ENCODE results near the gene GCDH.
"Not testable (repeated sequence)": the region's sequence is repeated elsewhere in the genome, so short reads cannot be mapped to it uniquely, and the experiment has no call there.

The GCDH gene

GRCh38 chr19:12899891-12900518 is 9.0 kb downstream of the GCDH start:
- CTCF ChIA-PET = interaction anchor here (1.4 kb wide), 1 partner anchor 27 kb away, joined by 3 read pairs; no protein-coding TSS in a partner anchor
- Mint-ChIP-seq H3K4me3 (no peak overlapping the region), H3K9me3 (no peaks in the 10 kb centered on the region), H3K36me3 (peaks cover 13% of the 10 kb centered on the region), H3K27me3 (no peaks in the 10 kb centered on the region), H3K4me1 (no peaks in the 10 kb centered on the region), H3K27ac (peak overlapping the region; percentile 42)
- no peak for DNase-seq

- CTCF ChIA-PET = interaction anchor here (0.7 to 1.3 kb wide), 2 partner anchors 8 to 58 kb away, joined by 3 read pairs; no protein-coding TSS in a partner anchor
- H3K27me3 Mint-ChIP-seq = no peaks in the 10 kb centered on the region
- no peak for DNase-seq
Observed at GRCh38 chr19:12907166-12907565, 16.2 kb downstream of the GCDH start.

DNA sequence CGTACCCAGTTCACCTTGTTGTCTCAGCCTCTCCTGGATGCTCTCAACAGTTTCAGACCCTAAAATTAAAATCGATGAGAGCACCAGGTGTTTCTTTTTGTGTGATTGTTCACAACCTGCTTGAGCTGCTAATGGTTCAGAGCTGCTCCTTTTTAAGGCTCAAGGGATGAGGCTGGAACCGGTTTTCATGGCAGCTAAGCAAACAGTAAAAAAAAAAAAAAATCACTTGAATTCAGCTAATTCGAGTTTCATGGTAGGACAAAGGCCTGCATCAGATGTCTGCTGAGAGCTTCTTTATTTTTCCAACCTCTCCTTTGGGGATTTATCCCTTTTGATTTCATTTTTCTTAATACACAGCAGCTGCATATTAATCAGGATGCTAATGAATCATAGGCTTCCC is 21.6 kb downstream of the GCDH start:
- Mint-ChIP-seq H3K27me3 (no peaks in the 10 kb centered on the region), H3K27ac (peak overlapping the region; percentile 99), H3K36me3 (no peaks in the 10 kb centered on the region), H3K9me3 (no peaks in the 10 kb centered on the region), H3K4me1 (peaks cover 30% of the 10 kb centered on the region), H3K4me3 (no peak overlapping the region)
- CTCF ChIA-PET = no interaction called here
- no peak for DNase-seq

More at GRCh38 chr19:12907166-12907565, 16.2 kb downstream of the GCDH start:
- H3K4me1 Mint-ChIP-seq = no peaks in the 10 kb centered on the region
- H3K27ac Mint-ChIP-seq = no peak overlapping the region
- no peaks in the 10 kb centered on the region for H3K9me3 Mint-ChIP-seq
- H3K4me3 Mint-ChIP-seq = no peak overlapping the region
- no peaks in the 10 kb centered on the region for H3K36me3 Mint-ChIP-seq

DNA sequence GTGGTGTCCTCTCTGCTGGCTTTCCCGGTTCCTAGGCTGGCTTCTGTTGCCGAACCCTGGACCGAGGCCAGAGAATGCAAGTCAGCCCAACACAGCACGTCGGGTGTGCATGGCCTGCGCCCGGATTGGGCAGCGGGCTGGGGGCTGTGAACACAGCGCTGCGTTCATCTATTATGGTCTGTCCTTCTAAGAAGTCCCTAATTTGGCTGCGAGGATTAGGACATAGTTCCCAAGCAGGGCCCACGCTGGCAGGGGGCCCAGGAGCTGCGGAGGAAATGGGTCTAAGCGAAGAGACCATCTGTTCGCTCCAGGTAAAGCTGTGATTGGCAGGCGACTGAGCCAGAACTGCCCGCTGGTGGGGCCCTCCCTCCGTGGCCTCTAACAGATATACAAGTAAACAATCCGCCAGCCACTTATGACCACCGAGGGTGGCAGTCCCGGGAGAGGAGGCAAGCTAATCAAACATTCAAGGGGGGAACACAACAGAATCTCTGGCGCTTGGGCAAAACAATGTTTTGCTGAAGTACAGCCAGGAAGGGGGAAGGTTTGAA is 22.1 kb downstream of the GCDH start:
- CTCF ChIA-PET = interaction anchor here (1.3 to 1.9 kb wide), 3 partner anchors 28 to 153 kb away, joined by 3 to 7 read pairs (median 7); no protein-coding TSS in a partner anchor
- Mint-ChIP-seq H3K27ac (peak overlapping the region; percentile 99), H3K4me1 (peaks cover 30% of the 10 kb centered on the region), H3K27me3 (no peaks in the 10 kb centered on the region), H3K9me3 (no peaks in the 10 kb centered on the region), H3K36me3 (no peaks in the 10 kb centered on the region), H3K4me3 (no peak overlapping the region)
- no peak for DNase-seq

DNA sequence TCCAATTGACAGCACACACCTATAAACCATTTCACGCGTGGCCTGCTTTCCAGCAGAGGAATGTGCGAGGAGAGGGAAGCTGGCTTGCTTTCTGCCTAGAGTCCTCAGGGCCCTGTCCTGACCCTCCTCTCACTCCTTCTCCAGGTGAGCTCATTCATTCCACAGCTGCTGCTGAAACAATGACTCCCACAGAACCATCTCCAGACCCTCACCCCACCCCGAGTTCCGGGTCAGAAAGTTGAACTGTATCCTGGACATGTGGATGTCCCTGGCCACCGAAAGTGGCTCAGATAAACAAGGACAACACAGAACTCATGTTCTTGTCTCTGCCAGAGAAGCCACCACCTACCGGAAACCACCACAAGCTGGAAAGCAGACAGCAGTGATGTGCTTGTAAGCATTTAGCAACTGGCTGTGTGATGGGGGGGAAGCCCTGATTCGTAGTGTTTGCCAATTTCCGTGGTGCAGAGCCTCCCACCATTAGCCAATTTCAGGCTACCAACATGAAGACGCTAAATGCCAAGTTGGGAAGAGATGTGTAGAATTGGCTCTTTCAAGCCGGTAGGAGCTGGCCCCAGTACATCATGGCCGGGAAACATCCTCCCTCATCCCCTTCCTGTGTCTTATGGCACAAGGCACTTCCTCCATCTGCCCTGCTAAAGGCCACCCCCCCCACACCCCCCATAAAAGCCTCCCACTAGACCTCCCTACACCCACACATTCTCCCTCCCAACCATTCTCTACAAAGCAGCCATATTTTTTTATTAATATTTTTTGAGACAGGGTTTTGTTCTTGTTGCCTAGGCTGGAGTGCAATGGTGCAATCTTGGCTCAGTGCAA is 23.1 kb downstream of the GCDH start:
- peaks cover 37% of the 10 kb centered on the region for H3K4me1 Mint-ChIP-seq
- H3K36me3 Mint-ChIP-seq = peaks cover 3% of the 10 kb centered on the region
- peak overlapping the region; percentile 59 for H3K4me3 Mint-ChIP-seq
- H3K27ac Mint-ChIP-seq = peak overlapping the region; percentile 99
- peaks cover 3% of the 10 kb centered on the region for H3K27me3 Mint-ChIP-seq
- CTCF ChIA-PET = interaction anchor here (0.8 to 1.9 kb wide), 5 partner anchors 19 to 154 kb away, joined by 3 to 7 read pairs (median 6); partner anchors contain the start of gene FARSA
- DNase-seq = peak; percentile 79
- H3K9me3 Mint-ChIP-seq = peaks cover 3% of the 10 kb centered on the region

- not testable (repeated sequence) for H3K36me3 Mint-ChIP-seq, H3K9me3 Mint-ChIP-seq, DNase-seq, H3K27me3 Mint-ChIP-seq, H3K4me3 Mint-ChIP-seq
- H3K4me1 Mint-ChIP-seq = peaks cover 46% of the 10 kb centered on the region
- CTCF ChIA-PET = interaction anchor here (2.3 kb wide), 1 partner anchor 30 kb away, joined by 9 read pairs; no protein-coding TSS in a partner anchor
- peak overlapping the region; percentile 75 for H3K27ac Mint-ChIP-seq
Observed at GRCh38 chr19:12915860-12916259, 24.9 kb downstream of the GCDH start.

DNA sequence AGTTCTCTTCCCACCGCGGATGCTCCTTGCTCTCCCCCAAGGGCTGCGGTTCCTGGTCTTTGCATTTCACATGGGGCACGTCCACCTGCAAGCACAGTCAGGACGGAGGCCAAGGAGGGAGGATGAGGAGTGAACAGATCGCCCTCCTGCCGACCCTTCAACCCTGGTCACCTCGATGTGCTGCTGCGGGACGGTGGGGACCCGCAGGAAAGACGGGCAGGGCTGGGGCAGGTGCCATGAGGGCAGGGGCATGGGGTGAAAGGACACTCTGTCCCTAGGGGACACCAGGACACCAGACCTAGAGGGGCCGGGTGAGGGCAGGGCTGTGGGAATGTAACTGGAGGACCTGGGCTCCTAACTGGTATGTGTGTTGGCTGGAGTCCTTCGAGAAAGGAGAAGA is 27.3 kb downstream of the GCDH start:
- CTCF ChIA-PET = no interaction called here
- peaks cover 4% of the 10 kb centered on the region for H3K9me3 Mint-ChIP-seq
- peaks cover 16% of the 10 kb centered on the region for H3K36me3 Mint-ChIP-seq
- peak overlapping the region; percentile 76 for H3K4me3 Mint-ChIP-seq
- H3K27ac Mint-ChIP-seq = peak overlapping the region; percentile 92
- peaks cover 6% of the 10 kb centered on the region for H3K27me3 Mint-ChIP-seq
- no peak for DNase-seq
- H3K4me1 Mint-ChIP-seq = peaks cover 43% of the 10 kb centered on the region

GRCh38 chr19:12921047-12921446 is 30.1 kb downstream of the GCDH start:
- CTCF ChIA-PET = interaction anchor here (0.7 to 1.3 kb wide), 2 partner anchors 36 to 44 kb away, joined by 3 to 4 read pairs; no protein-coding TSS in a partner anchor
- no peak for DNase-seq
- Mint-ChIP-seq H3K4me3 (no peak overlapping the region), H3K9me3 (peaks cover 4% of the 10 kb centered on the region), H3K27ac (peak overlapping the region; percentile 69), H3K4me1 (peaks cover 20% of the 10 kb centered on the region), H3K27me3 (peaks cover 6% of the 10 kb centered on the region), H3K36me3 (peaks cover 35% of the 10 kb centered on the region)

DNA sequence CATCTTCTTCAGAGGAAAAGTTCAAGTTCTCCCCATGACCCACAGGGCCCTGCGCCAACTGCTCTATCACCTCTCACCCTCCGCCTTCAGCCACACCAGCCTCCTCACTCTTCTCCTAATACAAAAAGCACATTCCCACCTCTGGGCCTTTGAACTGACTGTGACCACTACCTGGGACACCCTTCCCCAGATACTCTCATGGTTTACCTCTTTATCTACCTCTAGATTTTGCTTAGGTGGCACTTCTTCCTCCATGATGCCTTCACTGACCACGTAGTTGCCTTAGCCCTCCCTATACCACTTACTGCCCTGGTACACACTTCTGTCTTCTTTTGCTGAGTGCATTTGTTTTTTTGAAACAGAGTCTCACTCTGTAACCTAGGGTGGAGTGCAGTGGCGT is 32.0 kb downstream of the GCDH start:
- H3K27me3 Mint-ChIP-seq = peaks cover 6% of the 10 kb centered on the region
- no peak overlapping the region for H3K27ac Mint-ChIP-seq
- CTCF ChIA-PET = no interaction called here

GRCh38 chr19:12924621-12925310 is 33.8 kb downstream of the GCDH start:
- Mint-ChIP-seq H3K36me3 (peaks cover 57% of the 10 kb centered on the region), H3K4me3 (no peak overlapping the region), H3K9me3 (no peaks in the 10 kb centered on the region), H3K27me3 (no peaks in the 10 kb centered on the region), H3K4me1 (peaks cover 5% of the 10 kb centered on the region), H3K27ac (no peak overlapping the region)
- no peak for DNase-seq
- CTCF ChIA-PET = interaction anchor here (1.6 kb wide), 1 partner anchor 40 kb away, joined by 4 read pairs; no protein-coding TSS in a partner anchor

More for the DNA sequence above, 32.0 kb downstream of the GCDH start:
- H3K36me3 Mint-ChIP-seq = peaks cover 46% of the 10 kb centered on the region
- H3K4me1 Mint-ChIP-seq = peaks cover 16% of the 10 kb centered on the region
- no peak overlapping the region for H3K4me3 Mint-ChIP-seq
- no peak for DNase-seq
- H3K9me3 Mint-ChIP-seq = peaks cover 4% of the 10 kb centered on the region

GRCh38 chr19:12930002-12930645 is 39.2 kb downstream of the GCDH start:
- DNase-seq = no peak
- H3K4me3 Mint-ChIP-seq = no peak overlapping the region
- H3K9me3 Mint-ChIP-seq = no peaks in the 10 kb centered on the region
- H3K4me1 Mint-ChIP-seq = peaks cover 27% of the 10 kb centered on the region
- peaks cover 49% of the 10 kb centered on the region for H3K36me3 Mint-ChIP-seq
- H3K27ac Mint-ChIP-seq = no peak overlapping the region
- H3K27me3 Mint-ChIP-seq = no peaks in the 10 kb centered on the region
- CTCF ChIA-PET = interaction anchor here (0.6 to 1.8 kb wide), 2 partner anchors 33 to 164 kb away, joined by 3 to 4 read pairs; no protein-coding TSS in a partner anchor

DNA sequence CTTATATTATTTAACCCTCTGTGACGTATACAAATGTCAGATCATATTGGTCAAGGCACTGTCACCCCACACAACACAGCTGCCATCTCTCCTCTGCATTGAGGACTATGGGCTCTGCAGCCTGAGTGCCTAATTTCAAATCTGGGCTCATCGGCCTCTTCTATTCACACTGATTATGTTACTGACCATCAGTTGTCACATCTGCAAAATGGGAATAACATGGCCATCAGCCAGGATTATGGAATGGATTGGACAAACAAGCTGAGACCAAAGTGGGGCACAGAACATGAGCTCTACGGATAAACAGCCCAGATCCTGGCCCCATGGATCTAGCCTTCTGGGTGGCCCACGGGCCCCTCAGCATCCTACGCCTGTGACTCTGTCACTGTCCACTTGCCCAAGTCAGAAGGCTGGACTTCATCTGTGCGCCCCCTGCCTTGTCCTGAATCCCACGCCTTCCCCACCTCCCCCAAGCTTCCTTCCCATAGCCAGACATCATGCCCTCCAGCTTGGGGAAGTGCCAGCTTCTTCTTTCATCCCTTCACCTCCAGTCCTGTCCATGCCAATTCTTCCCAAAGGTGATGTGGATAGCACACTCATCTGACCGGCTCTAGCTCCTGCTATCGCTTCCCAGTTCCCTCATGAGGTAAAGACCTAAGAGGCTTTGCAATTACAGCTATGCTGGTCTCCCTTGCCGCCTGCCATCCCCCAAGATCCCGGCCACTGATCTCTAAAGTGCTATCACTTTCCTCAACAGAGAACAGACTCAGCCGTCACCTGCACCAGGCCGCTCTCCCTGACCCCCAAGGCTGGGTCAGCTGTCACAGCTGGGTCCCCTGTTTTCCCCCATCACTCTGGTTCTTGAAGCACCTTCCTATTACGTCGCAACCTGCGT is 41.7 kb downstream of the GCDH start:
- H3K36me3 Mint-ChIP-seq = peaks cover 35% of the 10 kb centered on the region
- CTCF ChIA-PET = interaction anchor here (0.7 to 1.8 kb wide), 4 partner anchors 19 to 47 kb away, joined by 3 to 7 read pairs (median 4); partner anchors contain the start of gene GADD45GIP1
- DNase-seq = peak; percentile 41
- peaks cover 46% of the 10 kb centered on the region for H3K4me1 Mint-ChIP-seq
- H3K4me3 Mint-ChIP-seq = peak overlapping the region; percentile 93
- peak overlapping the region; percentile 89 for H3K27ac Mint-ChIP-seq
- no peaks in the 10 kb centered on the region for H3K27me3 Mint-ChIP-seq
- H3K9me3 Mint-ChIP-seq = no peaks in the 10 kb centered on the region
